ENCODE data around the gene RYR1.

Gene RYR1

DNA sequence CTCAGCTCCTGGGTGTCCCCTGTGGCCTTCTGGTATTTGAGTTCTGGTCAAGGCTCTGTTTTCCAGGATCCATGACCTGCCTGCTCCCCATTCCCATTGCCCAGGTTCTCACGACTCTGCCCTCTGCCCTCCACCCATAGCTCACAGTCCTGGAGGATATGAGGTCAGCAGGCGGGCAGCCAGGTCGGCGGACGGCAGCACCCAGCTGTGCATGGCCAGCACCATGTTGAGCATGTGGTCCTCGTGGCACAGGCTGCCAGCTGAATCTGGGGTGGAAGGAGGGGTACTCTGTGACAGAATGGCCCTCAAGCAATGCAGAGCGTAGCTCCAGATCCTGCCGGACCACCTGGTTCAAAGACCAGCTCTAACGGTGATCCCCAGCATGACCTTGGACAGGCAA, 12.6 kb upstream of the RYR1 start:
- ATAC-seq (ENCODE audit: low read depth) (no peak), DNase-seq (ENCODE audit: low spot score) (no peak)
- TF ChIP-seq CTCF (IDR thresholded peaks at IDR 0.05; ENCODE audit: poor library complexity, severe bottlenecking): no peak
- Histone ChIP-seq H3K4me3 (ENCODE audit: severe bottlenecking) (no peak overlapping the region), H3K4me1 (ENCODE audit: insufficient read depth, poor library complexity, severe bottlenecking) (no peaks in the 10 kb centered on the region), H3K36me3 (ENCODE audit: low read depth) (no peaks in the 10 kb centered on the region), H3K9me3 (ENCODE audit: severe bottlenecking) (no peaks in the 10 kb centered on the region), H3K27me3 (ENCODE audit: insufficient read depth, poor library complexity, severe bottlenecking) (no peaks in the 10 kb centered on the region), H3K27ac (ENCODE audit: poor library complexity, severe bottlenecking) (no peak overlapping the region)

DNA sequence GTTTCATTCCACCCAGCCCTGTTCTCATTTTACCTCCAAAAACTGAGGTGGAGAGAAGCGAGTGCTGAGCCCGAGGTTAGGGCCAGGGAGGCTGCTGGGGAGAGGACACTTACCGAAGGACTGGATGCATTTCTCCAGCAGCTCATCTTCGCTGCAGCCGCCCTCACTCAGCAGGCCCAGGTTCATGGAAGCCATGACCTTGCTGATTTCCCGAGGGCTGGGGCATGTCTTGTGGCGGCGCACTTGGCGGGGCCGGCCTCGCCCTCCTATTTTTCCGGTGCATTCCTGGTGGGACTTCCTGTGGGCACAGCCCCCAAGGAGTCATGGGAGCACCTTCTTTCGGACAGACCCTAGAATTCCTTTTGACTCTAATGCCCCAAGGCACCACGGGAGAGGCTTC, 11.6 kb upstream of the RYR1 start:
- H3K27ac ChIP-seq (ENCODE audit: poor library complexity, severe bottlenecking): no peak overlapping the region
- H3K4me3 ChIP-seq (ENCODE audit: severe bottlenecking): no peak overlapping the region
- no peak for ATAC-seq (ENCODE audit: low read depth)
- H3K36me3 ChIP-seq (ENCODE audit: low read depth): no peaks in the 10 kb centered on the region
- no peaks in the 10 kb centered on the region for H3K27me3 ChIP-seq (ENCODE audit: insufficient read depth, poor library complexity, severe bottlenecking)
- TF ChIP-seq CTCF (IDR thresholded peaks at IDR 0.05; ENCODE audit: poor library complexity, severe bottlenecking): no peak
- H3K4me1 ChIP-seq (ENCODE audit: insufficient read depth, poor library complexity, severe bottlenecking): no peaks in the 10 kb centered on the region
- no peaks in the 10 kb centered on the region for H3K9me3 ChIP-seq (ENCODE audit: severe bottlenecking)
- no peak for DNase-seq (ENCODE audit: low spot score)

DNA sequence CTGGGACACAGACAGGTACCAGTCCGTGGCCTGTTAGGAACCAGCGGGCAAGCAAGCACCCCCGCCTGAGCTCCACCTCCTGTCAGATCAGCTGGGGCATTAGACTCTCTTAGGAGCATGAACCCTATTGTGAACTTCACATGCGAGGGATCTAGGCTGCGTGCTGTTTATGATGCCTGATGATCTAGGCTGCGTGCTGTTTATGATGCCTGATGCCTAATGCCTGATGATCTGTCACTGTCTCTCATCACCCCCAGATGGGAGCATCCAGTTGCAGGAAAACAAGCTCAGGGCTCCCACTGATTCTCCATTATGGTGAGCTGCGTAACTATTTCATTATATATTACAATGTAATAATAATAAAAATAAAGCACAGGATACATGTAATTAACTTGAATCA, 11.1 kb upstream of the RYR1 start:
- Histone ChIP-seq H3K4me1 (ENCODE audit: insufficient read depth, poor library complexity, severe bottlenecking) (no peaks in the 10 kb centered on the region), H3K27ac (ENCODE audit: poor library complexity, severe bottlenecking) (no peak overlapping the region), H3K36me3 (ENCODE audit: low read depth) (no peaks in the 10 kb centered on the region), H3K9me3 (ENCODE audit: severe bottlenecking) (no peaks in the 10 kb centered on the region), H3K4me3 (ENCODE audit: severe bottlenecking) (no peak overlapping the region), H3K27me3 (ENCODE audit: insufficient read depth, poor library complexity, severe bottlenecking) (no peaks in the 10 kb centered on the region)
- ATAC-seq (ENCODE audit: low read depth) (no peak), DNase-seq (ENCODE audit: low spot score) (no peak)
- no peak for TF ChIP-seq CTCF (IDR thresholded peaks at IDR 0.05; ENCODE audit: poor library complexity, severe bottlenecking)

- ATAC-seq (ENCODE audit: low read depth): no peak
- no peak for TF ChIP-seq CTCF (IDR thresholded peaks at IDR 0.05; ENCODE audit: poor library complexity, severe bottlenecking)
- no peak for DNase-seq (ENCODE audit: low spot score)
- Histone ChIP-seq H3K4me3 (ENCODE audit: severe bottlenecking) (no peak overlapping the region), H3K27ac (ENCODE audit: poor library complexity, severe bottlenecking) (no peak overlapping the region), H3K36me3 (ENCODE audit: low read depth) (no peaks in the 10 kb centered on the region), H3K9me3 (ENCODE audit: severe bottlenecking) (no peaks in the 10 kb centered on the region), H3K27me3 (ENCODE audit: insufficient read depth, poor library complexity, severe bottlenecking) (no peaks in the 10 kb centered on the region), H3K4me1 (ENCODE audit: insufficient read depth, poor library complexity, severe bottlenecking) (no peaks in the 10 kb centered on the region)
Measured at GRCh38 chr19:38424272-38424671, 9.2 kb upstream of the RYR1 start.

DNA sequence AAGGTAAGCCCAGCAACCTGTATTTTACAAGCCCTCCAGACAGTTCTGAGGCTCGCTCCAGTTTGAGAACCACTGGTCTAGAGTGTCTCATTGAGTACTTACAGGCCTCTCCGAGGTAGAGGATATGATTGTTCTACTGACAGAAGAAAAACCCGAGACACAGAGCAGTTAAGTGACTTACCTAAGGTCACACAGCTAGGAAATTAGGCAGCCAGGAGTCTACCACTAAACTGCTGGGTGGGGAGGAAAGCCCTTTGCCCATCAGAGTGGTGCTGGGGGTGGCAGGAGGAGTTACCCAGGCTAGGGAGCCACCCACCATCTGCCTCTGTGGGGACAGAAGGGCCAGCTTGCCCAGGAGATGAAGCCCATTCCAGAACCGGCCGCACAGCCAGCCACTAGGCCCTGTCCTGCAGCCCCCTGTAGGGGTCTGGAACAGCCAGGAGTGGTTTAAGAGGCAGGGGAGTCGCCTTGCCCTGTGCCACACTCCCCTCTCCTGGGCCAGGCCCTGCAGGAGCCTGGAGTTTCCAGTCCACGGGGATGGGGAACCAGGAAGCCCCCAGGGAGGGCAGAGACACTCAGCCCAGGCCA, 8.2 kb upstream of the RYR1 start:
- Histone ChIP-seq H3K27me3 (ENCODE audit: insufficient read depth, poor library complexity, severe bottlenecking) (no peaks in the 10 kb centered on the region), H3K9me3 (ENCODE audit: severe bottlenecking) (no peaks in the 10 kb centered on the region), H3K4me1 (ENCODE audit: insufficient read depth, poor library complexity, severe bottlenecking) (no peaks in the 10 kb centered on the region), H3K36me3 (ENCODE audit: low read depth) (no peaks in the 10 kb centered on the region), H3K27ac (ENCODE audit: poor library complexity, severe bottlenecking) (no peak overlapping the region), H3K4me3 (ENCODE audit: severe bottlenecking) (no peak overlapping the region)
- no peak for DNase-seq (ENCODE audit: low spot score)
- ATAC-seq (ENCODE audit: low read depth): no peak
- no peak for TF ChIP-seq CTCF (IDR thresholded peaks at IDR 0.05; ENCODE audit: poor library complexity, severe bottlenecking)
